HG02943 (cell line): ENCODE data around the gene ZBTB7C.

Experiments used
- ATAC-seq: cut with Tn5 transposase; IDR thresholded peaks from one replicate; pipeline ENCODE4 v1.9.1; 2021; ENCODE audit warnings: mild to moderate bottlenecking, low read depth, moderate library complexity; ENCODE audit not compliant: unreplicated experiment

Gene ZBTB7C

DNA sequence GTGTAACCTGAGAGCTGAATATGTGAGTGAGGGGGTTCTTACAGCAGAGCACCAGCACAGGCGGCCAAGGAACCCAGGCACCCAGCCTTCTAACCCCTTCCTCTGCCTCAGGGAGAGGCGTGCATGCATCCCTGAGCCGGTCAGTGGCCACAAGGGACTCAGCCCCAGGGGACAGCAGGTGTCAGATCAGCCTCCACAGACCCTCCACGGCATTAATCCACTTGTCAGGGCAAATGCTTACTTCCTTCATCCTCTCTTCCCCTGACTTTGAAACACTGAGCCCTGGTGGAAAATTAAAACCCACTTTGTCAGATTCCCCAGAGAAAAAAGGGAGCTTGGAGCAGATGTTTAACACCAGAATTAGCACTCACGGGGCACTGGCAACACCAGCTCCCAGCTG is 418.2 kb downstream of the ZBTB7C start:
- no peak for ATAC-seq

DNA sequence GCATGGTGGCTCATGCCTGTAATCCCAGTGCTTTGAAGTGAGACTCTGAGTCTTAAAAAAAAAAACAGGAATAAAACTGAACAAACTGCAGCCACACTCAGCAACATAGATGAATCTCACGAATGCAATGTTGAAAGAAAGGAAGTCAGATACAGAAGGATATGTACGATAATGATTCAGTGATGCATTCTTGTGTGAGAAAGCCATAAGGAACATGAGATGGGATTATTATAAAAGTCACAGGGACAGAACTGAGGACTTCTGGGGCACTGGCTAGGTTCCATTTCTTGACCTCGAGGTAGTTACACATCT is 421.8 kb downstream of the ZBTB7C start:
- no peak for ATAC-seq

DNA sequence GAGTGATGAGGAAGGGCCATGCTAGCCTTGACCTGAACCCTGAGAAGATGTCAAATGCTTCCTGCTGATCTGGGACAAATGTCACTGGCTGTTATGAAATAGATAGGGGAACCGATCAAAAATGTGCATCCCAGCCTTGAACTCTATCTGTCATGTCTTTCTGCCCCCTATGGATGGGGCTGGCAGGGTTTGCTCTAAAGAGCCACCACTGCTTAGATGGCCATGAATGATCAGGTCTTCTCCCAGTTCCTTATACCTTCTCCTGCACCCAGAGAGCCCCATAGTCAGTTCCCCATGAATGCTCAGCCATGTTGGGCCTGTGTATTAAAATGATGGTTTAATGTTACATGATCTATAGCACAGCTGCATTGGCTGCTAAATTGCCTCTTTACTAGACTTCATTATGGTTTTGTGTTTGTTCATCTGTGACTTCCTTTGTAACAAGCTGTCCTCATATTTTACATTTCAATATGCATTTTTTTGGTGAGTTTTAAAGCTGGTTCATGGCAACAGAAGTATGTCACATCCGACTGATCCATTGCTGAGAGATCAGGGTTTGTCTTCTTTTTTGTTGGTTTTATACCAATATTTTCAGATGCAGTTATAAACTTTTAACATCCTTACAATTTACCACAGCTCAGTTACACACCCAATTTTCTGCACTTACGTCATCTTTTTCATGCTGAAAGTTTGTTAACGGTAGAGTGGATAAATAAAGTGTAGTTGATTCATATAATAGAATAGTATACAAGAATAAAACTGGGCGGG is 422.4 kb downstream of the ZBTB7C start:
- ATAC-seq: no peak

DNA sequence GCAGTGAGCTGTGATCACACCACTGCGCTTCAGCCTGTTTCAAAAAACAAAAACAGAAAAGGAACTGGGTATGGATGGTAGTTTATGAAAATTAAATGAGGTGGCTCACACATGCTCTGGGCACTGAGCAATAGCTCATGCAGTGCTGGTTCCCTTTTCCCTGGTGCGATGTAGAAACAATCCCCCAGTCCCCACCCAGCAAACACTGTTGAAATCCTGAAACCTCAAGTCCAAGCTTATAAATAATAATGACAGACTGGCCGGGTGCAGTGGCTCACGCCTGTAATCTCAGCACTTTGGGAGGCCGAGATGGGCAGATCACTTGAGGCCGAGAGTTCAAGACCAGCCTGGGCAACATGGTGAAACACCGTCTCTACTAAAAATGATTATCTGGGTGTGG is 423.3 kb downstream of the ZBTB7C start:
- ATAC-seq: no peak

DNA sequence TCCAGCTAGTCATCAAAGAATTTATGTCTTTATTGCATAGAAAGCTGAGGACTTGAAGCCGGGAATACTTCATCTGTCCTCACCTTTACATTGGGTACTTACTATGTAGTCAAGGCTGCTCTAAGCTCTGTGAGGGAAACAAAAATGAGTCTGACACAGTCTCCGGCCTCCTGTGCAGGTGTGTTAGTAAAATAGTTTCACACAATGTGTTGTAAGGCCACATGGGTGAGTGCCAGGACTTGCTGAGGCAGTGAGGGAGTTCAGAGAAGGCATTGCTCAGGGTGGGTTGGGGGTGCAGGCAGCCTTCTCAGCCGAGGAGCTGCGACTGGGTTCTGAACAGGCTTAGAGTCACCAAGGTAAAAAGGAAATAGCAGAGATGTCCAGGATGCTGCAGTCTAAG is 424.2 kb downstream of the ZBTB7C start:
- ATAC-seq: no peak

DNA sequence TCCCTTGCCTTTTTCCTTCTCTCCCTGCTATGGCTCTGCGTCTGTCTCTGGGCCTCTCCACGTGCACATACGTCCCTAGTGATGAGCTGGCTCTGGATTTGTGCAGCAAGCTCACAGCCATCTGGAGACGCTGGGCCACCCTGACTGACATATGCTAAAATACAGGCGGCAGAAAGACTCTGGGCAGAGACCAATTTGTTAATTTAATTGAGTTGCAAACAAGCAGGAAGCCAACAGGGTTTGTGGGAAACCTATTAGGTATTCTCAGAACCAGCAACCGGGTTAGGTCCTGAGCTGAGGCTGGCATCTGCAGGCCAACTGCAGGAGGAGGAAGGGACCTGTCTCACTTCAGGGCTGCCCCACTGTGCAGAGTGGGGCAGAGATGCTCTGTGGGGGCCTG is 425.2 kb downstream of the ZBTB7C start:
- ATAC-seq: no peak

DNA sequence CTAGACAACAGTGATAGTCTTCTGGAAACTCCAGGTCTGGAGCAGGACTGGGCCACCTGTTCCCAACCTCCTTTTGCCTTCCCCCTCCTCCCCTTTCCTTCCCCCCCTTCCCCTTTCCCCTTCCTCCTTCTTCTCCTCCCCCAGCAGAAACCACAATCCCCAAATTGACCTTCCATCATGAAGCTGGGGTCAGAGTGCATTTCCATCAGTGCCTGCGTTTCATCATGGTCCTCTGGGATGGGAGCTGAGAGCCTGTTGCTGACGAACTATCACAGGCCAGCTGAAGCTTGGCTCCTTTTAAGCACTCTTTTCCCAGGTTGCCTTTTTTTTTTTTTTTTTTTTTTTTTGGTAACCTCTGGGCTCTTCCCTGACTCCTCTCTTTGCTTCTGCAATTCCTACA is 426.1 kb downstream of the ZBTB7C start:
- ATAC-seq: no peak

DNA sequence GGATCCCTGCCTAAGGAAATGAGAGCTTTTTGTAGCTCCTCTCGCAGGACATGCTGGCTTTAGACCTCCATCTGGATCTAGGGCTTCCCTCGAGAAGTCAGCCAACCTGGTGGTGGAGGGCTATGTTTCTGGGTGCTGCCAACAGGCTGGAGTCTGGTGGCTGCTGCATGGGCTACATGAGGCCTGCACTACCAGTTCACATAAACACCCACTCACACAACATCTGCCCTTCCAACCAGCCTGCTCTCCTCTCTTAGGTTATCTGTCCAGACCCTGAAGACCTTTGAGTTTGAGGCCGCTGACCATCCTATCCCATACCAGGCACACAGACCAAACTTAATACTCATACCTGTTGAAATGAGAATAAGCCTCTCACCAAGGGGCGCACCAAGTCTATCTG is 427.4 kb downstream of the ZBTB7C start:
- no peak for ATAC-seq

DNA sequence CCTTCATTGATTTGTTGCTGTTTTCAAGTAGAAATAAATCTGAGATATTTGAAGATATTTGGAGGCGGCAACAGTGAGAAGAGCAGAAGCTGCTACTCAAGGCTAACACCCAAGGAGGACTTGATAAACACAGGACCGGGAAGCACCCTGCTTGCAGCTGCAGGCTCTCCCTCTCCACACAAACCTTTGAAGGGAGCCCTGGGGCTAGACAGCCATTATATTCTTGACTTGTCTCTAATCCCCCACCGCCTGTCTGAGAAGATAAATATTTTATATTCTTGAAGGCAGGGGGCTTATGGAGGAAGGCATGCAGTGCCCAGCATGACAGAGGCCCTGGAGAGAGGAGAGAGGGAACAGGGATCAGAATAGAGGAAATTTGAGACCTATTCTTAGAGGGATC is 427.9 kb downstream of the ZBTB7C start:
- no peak for ATAC-seq

DNA sequence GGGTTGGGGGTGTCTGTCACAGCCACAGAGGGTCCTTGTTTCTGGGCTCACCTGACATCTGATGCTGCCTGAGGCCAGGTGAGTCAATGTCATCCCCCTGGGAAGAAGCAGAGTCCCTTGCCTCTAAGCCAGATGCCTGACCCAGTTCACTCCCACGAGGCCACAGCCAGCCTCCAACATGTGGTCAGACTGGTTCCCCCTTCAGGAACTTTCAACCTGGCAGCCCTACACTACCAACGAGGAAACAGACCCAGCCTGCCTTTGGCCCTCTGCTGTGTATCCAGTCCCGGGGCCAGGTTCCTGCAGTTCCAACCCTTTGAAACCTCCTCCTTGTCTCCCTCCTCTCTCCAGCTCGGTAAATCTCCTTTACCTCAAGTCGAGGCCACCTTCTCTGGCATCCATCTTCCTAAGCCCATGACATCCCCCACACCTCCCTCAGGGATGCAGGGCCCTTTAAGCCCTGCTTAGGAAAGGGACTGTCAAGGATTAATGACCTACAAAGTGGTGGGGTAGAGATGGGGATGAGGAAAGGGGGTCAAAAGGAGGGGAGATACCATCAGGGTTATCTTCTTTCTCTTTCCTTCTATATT is 429.5 kb downstream of the ZBTB7C start:
- no peak for ATAC-seq

DNA sequence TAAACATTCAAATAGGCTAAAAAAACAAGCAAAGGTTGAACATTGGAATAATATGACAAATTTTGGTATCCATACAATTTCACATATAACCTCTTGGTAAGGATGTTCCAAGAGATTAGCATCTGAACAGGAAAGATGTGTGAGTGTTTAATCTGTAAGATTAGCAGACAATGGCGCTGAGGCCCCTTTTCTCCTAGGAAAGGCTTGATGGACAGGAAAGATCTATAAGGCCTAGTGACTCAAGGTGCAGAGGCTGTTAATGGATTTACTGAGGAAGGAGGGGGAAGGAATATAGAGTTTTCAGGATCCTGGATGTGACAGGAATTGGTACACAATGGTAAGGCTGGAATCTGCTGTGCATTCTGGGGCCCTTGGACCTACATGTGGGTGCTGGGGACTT is 430.6 kb downstream of the ZBTB7C start:
- no peak for ATAC-seq

DNA sequence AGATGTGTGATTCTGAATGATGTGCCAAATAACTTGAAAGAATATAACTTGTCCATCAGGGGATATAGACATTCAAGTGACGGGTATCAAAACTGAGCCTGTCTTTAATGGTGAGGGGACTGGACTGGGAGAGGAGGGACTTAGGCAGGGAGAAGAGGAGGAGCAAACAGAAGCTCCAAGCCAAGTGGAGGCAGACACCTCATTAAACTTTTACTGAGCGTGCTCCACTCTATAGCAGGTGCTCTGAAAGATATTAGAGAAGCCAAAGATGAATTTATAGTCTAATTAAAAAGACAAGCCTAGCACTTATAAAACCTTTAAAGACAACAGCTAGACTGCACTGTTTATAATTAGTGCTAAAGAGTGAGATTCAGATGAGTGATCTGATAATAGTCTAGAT is 431.0 kb downstream of the ZBTB7C start:
- ATAC-seq: no peak
